ENCODE data around the gene ATG16L2.
"Not testable (repeated sequence)": the region's sequence is repeated elsewhere in the genome, so short reads cannot be mapped to it uniquely, and the experiment has no call there.

The ATG16L2 gene

DNA sequence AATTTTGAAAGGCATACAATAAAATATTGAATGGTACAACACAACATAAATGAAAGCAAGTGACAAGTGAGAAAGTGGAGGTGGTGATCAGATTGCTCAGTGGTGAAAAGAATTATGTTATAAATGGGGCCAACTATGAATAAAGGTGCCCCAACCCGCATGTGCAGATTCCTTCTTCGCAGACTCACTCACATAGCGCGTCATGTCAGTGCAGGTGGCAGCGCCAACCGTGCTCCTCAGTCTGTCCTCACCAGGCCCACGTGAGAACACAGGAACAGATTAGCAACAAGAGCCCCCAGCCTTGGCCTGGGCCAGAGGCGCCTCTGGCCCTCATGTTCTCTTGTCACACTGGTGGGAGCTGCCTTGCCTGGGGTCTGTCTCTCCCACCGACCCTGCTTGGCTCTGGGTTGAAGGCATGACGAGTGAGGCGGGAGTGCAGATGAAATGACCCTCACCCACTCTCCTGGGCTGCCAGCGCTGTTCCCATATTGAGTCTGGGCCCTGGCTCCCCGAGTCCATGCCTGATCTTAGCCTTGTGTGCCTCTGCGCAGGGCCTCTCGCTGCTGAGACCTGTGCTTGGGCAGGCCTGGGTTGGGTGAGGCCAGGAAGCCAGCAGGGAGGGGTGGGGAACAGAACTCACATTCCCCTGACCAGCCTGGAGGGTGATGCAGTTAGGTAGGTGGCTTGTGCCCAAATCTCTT, 6.4 kb downstream of the ATG16L2 start:
- Mint-ChIP-seq H3K27ac (no peak overlapping the region), H3K36me3 (peaks cover 34% of the 10 kb centered on the region), H3K27me3 (no peaks in the 10 kb centered on the region), H3K9me3 (no peaks in the 10 kb centered on the region), H3K4me3 (peak overlapping the region; percentile 21), H3K4me1 (peaks cover 44% of the 10 kb centered on the region)
- no peak for ATAC-seq (ENCODE audit: low read depth)
- no peak for DNase-seq (ENCODE audit: low spot score in 2 of 2)

- Mint-ChIP-seq H3K27ac (peak overlapping the region; percentile 96), H3K36me3 (peaks cover 32% of the 10 kb centered on the region), H3K4me1 (peaks cover 44% of the 10 kb centered on the region), H3K4me3 (peak overlapping the region; percentile 43), H3K27me3 (no peaks in the 10 kb centered on the region), H3K9me3 (no peaks in the 10 kb centered on the region)
- ATAC-seq (ENCODE audit: low read depth) (no peak), DNase-seq (ENCODE audit: low spot score in 2 of 2) (no peak)
These were observed 7.2 kb downstream of the ATG16L2 start for GRCh38 chr11:72821221-72821919.

DNA sequence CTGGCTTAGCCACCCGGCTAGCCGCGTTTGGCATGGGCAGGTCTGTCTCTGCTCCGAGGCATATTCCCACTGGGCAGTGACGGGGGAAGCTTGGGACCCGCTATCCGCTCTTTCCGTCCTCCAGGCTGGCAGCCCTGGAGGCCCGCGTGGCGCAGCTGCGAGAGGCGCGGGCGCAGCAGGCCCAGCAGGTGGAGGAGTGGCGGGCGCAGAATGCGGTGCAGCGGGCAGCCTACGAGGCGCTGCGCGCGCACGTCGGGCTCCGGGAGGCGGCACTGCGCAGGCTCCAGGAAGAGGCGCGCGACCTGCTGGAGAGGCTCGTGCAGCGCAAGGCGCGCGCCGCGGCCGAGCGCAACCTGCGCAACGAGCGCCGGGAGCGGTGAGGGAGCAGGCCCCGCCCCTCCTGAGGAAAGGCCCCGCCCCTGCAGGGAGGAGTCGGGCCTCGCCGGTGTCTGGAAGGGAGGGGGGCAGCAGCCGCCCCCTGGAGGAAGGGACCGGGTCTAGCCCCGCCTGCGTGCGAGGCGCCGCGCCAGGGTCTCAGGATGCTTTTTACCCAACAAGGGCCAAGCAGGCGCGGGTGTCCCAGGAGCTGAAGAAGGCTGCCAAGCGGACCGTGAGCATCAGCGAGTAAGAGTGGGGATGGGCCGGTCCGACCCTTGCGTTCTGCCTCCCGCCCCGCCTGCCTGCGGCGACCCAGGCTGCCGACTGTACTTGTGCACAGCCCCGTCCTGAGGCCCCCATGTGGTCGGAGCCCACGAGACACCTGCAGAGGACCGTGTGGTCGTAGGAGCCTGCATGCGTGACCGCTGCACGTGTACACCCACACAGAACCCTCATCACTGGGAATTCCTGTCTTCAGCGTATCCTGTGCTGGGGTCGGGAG, 7.9 kb downstream of the ATG16L2 start:
- peaks cover 30% of the 10 kb centered on the region for H3K36me3 Mint-ChIP-seq
- H3K27ac Mint-ChIP-seq = peak overlapping the region; percentile 96
- peak; percentile 87 to 88 for DNase-seq (ENCODE audit: low spot score in 2 of 2)
- H3K4me3 Mint-ChIP-seq = peak overlapping the region; percentile 43
- peaks cover 42% of the 10 kb centered on the region for H3K4me1 Mint-ChIP-seq
- H3K27me3 Mint-ChIP-seq = no peaks in the 10 kb centered on the region
- H3K9me3 Mint-ChIP-seq = no peaks in the 10 kb centered on the region
- peak; percentile 81 for ATAC-seq (ENCODE audit: low read depth)

DNA sequence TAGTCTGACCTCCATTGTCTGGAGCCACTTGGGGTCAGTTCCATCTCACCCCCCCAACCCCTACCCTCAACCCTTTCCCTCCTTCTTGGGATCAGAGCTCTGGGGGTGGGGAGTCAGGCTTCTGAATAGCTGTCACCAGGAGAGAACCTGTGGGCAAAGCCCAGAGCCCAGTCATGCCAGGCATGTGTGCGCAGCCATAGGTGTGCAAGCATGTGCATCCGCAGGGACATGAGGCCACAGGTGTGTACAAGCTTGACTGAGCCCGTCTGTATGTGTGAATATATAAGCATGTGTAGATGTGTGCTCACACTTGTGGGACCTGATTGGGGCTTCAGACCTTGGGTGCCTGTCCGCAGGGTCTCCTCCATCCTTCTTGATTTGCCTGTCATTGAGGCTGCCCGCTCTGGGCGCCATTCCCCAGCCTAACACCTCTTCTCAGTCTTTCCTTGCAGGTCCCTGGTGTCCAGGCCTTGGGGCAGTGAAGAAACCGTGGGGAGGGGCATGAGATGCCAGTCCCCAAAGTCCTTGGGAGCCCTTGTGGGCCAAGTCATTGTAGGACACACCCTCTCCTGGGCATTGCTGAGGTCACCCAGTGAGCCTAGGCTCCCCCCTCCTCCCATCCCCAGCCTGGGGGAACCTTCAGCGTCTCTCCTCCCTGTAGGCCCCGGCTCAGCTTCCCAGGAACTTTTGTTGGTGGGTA, 9.0 kb downstream of the ATG16L2 start:
- DNase-seq (ENCODE audit: low spot score in 2 of 2) = no peak
- H3K36me3 Mint-ChIP-seq = peaks cover 25% of the 10 kb centered on the region
- no peak for ATAC-seq (ENCODE audit: low read depth)
- H3K4me3 Mint-ChIP-seq = peak overlapping the region; percentile 21
- no peaks in the 10 kb centered on the region for H3K27me3 Mint-ChIP-seq
- peaks cover 39% of the 10 kb centered on the region for H3K4me1 Mint-ChIP-seq
- H3K9me3 Mint-ChIP-seq = no peaks in the 10 kb centered on the region
- peak overlapping the region; percentile 96 for H3K27ac Mint-ChIP-seq

DNA sequence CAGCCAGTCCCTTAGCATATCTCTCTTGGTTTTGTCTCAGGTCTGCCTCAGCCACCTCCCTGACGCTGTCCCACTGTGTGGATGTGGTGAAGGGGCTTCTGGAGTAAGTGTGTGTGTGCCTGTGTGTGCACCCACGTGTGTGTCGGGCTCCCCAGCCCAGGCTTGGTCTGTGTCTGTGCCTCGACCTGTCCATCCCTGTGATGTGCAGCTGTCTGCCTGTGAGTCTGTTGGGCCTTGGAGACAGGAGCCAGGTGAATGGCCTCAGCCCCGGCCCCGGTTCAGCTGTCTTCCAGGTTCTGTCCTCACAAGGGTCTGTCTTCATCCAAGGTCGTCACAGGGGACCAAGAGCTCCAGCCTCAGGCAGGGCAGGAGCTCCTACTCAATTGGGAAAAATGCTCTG, 9.8 kb downstream of the ATG16L2 start:
- no peaks in the 10 kb centered on the region for H3K9me3 Mint-ChIP-seq
- H3K27ac Mint-ChIP-seq = peak overlapping the region; percentile 96
- ATAC-seq (ENCODE audit: low read depth) = no peak
- no peaks in the 10 kb centered on the region for H3K27me3 Mint-ChIP-seq
- DNase-seq (ENCODE audit: low spot score in 2 of 2) = no peak
- no peak overlapping the region for H3K4me3 Mint-ChIP-seq
- peaks cover 19% of the 10 kb centered on the region for H3K36me3 Mint-ChIP-seq
- peaks cover 44% of the 10 kb centered on the region for H3K4me1 Mint-ChIP-seq

- Mint-ChIP-seq H3K4me1 (peaks cover 43% of the 10 kb centered on the region), H3K4me3 (no peak overlapping the region), H3K9me3 (no peaks in the 10 kb centered on the region), H3K27ac (peak overlapping the region; percentile 96), H3K36me3 (peaks cover 18% of the 10 kb centered on the region), H3K27me3 (no peaks in the 10 kb centered on the region)
- no peak for ATAC-seq (ENCODE audit: low read depth)
- DNase-seq (ENCODE audit: low spot score in 2 of 2) = no peak
These were observed 10.7 kb downstream of the ATG16L2 start for GRCh38 chr11:72824811-72825505.

DNA sequence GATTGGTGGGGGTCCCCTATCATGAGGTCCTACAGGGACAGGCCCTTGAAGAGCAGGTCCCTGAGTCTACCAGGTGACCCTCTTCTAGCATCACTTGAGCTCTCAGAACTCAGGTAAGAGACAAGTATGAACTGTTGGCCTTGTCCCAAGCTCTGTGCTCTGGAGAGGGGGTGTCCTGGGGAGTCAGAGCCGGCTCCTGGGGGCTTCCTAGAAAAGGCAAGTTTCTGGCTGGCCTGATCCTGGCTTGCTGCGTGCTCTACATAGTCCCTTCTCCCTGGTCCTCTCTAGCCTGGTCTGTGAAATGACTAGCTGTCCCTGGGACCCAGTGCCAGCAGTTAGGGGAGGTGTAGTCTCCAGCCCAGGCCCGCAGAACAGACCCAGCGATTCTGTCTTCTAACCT, 11.4 kb downstream of the ATG16L2 start:
- ATAC-seq (ENCODE audit: low read depth) = no peak
- Mint-ChIP-seq H3K36me3 (peaks cover 14% of the 10 kb centered on the region), H3K4me1 (peaks cover 40% of the 10 kb centered on the region), H3K4me3 (no peak overlapping the region), H3K9me3 (no peaks in the 10 kb centered on the region), H3K27me3 (no peaks in the 10 kb centered on the region), H3K27ac (peak overlapping the region; percentile 96)
- DNase-seq (ENCODE audit: low spot score in 2 of 2) = no peak

DNA sequence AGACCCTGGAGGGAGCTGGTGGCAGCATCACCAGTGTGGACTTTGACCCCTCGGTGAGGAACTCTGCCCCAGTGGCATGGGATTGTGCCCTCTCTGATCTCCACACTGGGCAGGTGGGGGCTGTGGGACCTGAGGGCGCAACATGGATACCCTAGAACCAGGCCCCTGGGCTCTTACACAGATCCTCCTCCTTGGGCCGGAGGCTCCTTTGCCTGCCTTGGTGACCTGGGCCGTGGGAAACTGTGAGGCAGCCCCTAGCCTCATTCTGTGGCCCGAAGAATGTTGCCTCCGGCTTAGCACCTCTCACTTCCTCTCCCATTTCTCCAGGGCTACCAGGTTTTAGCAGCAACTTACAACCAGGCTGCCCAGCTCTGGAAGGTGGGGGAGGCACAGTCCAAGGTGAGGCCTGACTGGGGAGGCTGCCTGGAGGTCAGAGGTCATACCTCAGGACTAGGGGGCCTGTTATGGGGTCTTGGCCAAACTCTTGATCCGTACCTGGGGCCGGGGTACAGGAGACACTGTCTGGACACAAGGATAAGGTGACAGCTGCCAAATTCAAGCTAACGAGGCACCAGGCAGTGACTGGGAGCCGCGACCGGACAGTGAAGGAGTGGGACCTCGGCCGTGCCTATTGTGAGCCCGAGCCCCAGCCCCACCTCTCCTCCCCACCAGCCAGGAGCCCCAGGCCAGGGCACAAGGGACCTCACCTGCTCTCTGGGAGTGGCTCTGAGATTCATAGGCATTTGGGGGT, 12.2 kb downstream of the ATG16L2 start:
- Mint-ChIP-seq H3K36me3 (peaks cover 10% of the 10 kb centered on the region), H3K27ac (peak overlapping the region; percentile 70)
- no peak for DNase-seq (ENCODE audit: low spot score in 2 of 2)

DNA sequence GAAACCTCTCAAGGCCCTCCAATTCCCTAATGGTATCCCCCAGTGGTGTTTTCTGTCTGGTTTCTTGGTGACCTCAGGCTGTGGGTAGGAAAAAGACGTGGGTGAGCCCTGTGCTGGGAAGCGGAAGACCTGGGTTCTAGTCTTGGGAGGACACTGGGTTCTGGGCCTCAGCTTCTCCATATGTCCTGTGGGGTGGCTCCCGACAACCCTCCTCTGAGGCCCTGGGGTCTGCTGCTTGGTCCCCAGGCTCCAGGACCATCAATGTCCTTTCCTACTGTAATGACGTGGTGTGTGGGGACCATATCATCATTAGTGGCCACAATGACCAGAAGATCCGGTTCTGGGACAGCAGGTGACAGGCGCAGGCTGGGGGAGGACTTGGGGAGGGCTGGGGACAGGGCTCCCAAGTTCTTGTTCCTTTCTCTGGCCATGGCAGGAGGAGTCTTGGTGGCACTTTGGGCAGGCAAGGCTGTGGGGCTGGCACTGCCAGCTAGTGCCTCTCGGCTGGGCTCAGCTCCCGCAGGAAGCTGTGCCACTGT, 12.8 kb downstream of the ATG16L2 start:
- H3K4me3 Mint-ChIP-seq = no peak overlapping the region
- no peaks in the 10 kb centered on the region for H3K9me3 Mint-ChIP-seq
- DNase-seq (ENCODE audit: low spot score in 2 of 2) = no peak
- H3K27ac Mint-ChIP-seq = peak overlapping the region; percentile 70
- H3K36me3 Mint-ChIP-seq = peaks cover 11% of the 10 kb centered on the region
- no peak for ATAC-seq (ENCODE audit: low read depth)
- H3K4me1 Mint-ChIP-seq = peaks cover 44% of the 10 kb centered on the region
- no peaks in the 10 kb centered on the region for H3K27me3 Mint-ChIP-seq

More for the DNA sequence above, 12.2 kb downstream of the ATG16L2 start:
- Mint-ChIP-seq H3K27me3 (no peaks in the 10 kb centered on the region), H3K9me3 (no peaks in the 10 kb centered on the region), H3K4me3 (no peak overlapping the region), H3K4me1 (peaks cover 37% of the 10 kb centered on the region)
- no peak for ATAC-seq (ENCODE audit: low read depth)

GRCh38 chr11:72827656-72828055, 13.4 kb downstream of the ATG16L2 start:
- Mint-ChIP-seq H3K36me3 (peaks cover 11% of the 10 kb centered on the region), H3K27ac (peak overlapping the region; percentile 88), H3K4me1 (peaks cover 43% of the 10 kb centered on the region)
- H3K27me3 Mint-ChIP-seq; DNase-seq (ENCODE audit: low spot score in 2 of 2); H3K9me3 Mint-ChIP-seq; H3K4me3 Mint-ChIP-seq: not testable (repeated sequence)
- peak; percentile 60 for ATAC-seq (ENCODE audit: low read depth)

DNA sequence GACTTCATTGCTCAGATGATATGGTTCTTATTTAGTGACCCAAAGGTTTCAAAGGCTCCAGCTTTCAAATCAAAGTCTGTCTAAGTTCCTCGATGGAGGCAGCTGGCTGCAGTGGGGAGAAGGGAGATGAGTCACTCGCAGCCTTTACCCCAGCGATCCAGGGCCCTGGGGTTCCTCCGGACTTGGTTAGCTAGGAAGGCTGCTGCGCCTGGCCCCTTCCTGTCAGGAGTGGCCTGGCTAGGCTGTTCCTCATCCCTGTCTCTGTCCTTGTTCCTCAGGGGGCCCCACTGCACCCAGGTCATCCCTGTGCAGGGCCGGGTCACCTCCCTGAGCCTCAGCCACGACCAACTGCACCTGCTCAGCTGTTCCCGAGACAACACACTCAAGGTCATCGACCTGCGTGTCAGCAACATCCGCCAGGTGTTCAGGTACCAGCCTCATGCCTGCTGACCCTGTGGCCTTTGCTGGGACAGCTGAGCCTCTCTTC, 13.9 kb downstream of the ATG16L2 start:
- peak; percentile 2 for ATAC-seq (ENCODE audit: low read depth)
- H3K4me3 Mint-ChIP-seq = no peak overlapping the region
- DNase-seq (ENCODE audit: low spot score in 2 of 2) = no peak

DNA sequence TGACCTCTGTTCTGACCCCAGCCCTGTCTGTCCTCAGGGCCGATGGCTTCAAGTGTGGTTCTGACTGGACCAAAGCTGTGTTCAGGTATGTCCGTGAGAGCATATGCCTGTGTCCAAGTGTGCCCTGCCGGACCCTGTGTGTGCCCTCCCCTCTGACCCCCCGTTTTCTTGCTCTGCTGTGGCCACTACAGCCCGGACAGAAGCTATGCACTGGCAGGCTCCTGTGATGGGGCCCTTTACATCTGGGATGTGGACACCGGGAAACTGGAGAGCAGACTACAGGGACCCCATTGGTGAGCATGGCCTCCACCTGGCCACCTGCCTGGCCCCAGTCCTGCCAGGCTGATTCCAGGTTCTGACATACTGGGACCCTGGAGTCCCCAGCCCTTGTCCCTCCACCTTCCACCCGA, 14.5 kb downstream of the ATG16L2 start:
- Mint-ChIP-seq H3K27ac (peak overlapping the region; percentile 88), H3K4me1 (peaks cover 37% of the 10 kb centered on the region), H3K27me3 (no peaks in the 10 kb centered on the region), H3K36me3 (peaks cover 9% of the 10 kb centered on the region), H3K4me3 (no peak overlapping the region), H3K9me3 (no peaks in the 10 kb centered on the region)
- ATAC-seq (ENCODE audit: low read depth) = no peak
- DNase-seq (ENCODE audit: low spot score in 2 of 2) = no peak

More for the DNA sequence above, 13.9 kb downstream of the ATG16L2 start:
- Mint-ChIP-seq H3K4me1 (peaks cover 42% of the 10 kb centered on the region), H3K9me3 (no peaks in the 10 kb centered on the region), H3K36me3 (peaks cover 11% of the 10 kb centered on the region), H3K27me3 (no peaks in the 10 kb centered on the region), H3K27ac (peak overlapping the region; percentile 88)

Measured in memory B cell (primary cell).